Loucy (cell line): ENCODE measurements around the gene TRIM47.

ENCODE experiments used
- CTCF ChIP-seq: fragments of 200-600 bp; sonication (generic); conservative IDR thresholded peaks from 2 replicates; pipeline ENCODE4 v1.5.1; 2014; ENCODE audit warnings: mild to moderate bottlenecking, antibody characterized with exemption, low read length
- EZH2phosphoT487 ChIP-seq: fragments of 200-600 bp; IDR thresholded peaks from 2 replicates; pipeline ENCODE4 v1.6.1; 2018; ENCODE audit warnings: antibody characterized with exemption, mild to moderate bottlenecking, moderate library complexity, borderline replicate concordance

- TF ChIP-seq CTCF (no peak), EZH2phosphoT487 (no peak)
These were observed 36.9 kb upstream of the TRIM47 start for GRCh38 chr17:75915268-75915667.
